Activated CD4-positive, alpha-beta T cell treated with anti-CD3 and anti-CD28 coated beads for 24 hours (primary cell): ENCODE results near the gene LRRC40.

Experiments used
- DNase-seq, 2 donors: peaks; one replicate each; pipeline ENCODE4 v3.0.0-alpha.2; 2020; ENCODE audit warnings: low read depth in 2 of 2

LRRC40 gene

GRCh38 chr1:70115315-70115714 is 90.1 kb downstream of the LRRC40 start:
- DNase-seq = no peak

GRCh38 chr1:70112838-70113237 is 92.5 kb downstream of the LRRC40 start:
- no peak for DNase-seq

- no peak for DNase-seq
Measured at GRCh38 chr1:70109241-70109640, 96.1 kb downstream of the LRRC40 start.

GRCh38 chr1:70103770-70104169 is 101.6 kb downstream of the LRRC40 start:
- no peak for DNase-seq

- no peak for DNase-seq
Measured at GRCh38 chr1:70101774-70102173, 103.6 kb downstream of the LRRC40 start.

GRCh38 chr1:70101231-70101630 is 104.1 kb downstream of the LRRC40 start:
- no peak for DNase-seq
